ENCODE measurements around the gene FAM20A. TPM values are rescaled to one million over a fixed set of nuclear protein-coding genes. Genes with fewer than 3 reads are reported as not detected.

Gene FAM20A
- total RNA-seq, 1 experiment from 2014 or later = not detected

GRCh38 chr17:68581863-68582645, 19.1 kb downstream of the FAM20A start:
- Histone ChIP-seq H3K4me1 (replicated peaks; ENCODE audit: insufficient read depth) (no peaks in the 10 kb centered on the region), H3K27ac (no peak overlapping the region), H3K4me2 (no peak overlapping the region), H2AFZ (no peak overlapping the region), H3K9me3 (ENCODE audit: insufficient read depth, low read depth) (no peaks in the 10 kb centered on the region), H3K79me2 (ENCODE audit: low read depth) (no peaks in the 10 kb centered on the region), H4K20me1 (ENCODE audit: insufficient read depth) (no peaks in the 10 kb centered on the region), H3K36me3 (ENCODE audit: low read depth) (no peaks in the 10 kb centered on the region), H3F3A (ENCODE audit: insufficient read depth, low read depth) (no peaks in the 10 kb centered on the region), H3K9me2 (ENCODE audit: insufficient read depth) (no peaks in the 10 kb centered on the region; the same call in 1 of the 2 replicates), H3K4me3 (no peak overlapping the region), H3K27me3 (ENCODE audit: insufficient read depth, low read depth) (no peaks in the 10 kb centered on the region)
- DNase-seq = no peak
- POLR2A ChIA-PET (ENCODE audit: unreplicated experiment) = no interaction called here
- no TSS peak for BruUV-seq (replicated peaks)
- no peak for TF ChIP-seq EZH2 (IDR thresholded peaks at IDR 0.05; ENCODE audit: low read depth)
- no peak for TF ChIP-seq CTCF (conservative IDR thresholded peaks at IDR 0.05)
- intact Hi-C loops (cut with micrococcal nuclease; ENCODE audit: unreplicated experiment) = no loop called here
- CTCF ChIA-PET = no interaction called here

- Histone ChIP-seq H2AFZ (no peak overlapping the region), H4K20me1 (ENCODE audit: insufficient read depth) (no peaks in the 10 kb centered on the region), H3K36me3 (ENCODE audit: low read depth) (no peaks in the 10 kb centered on the region), H3K4me2 (no peak overlapping the region), H3K79me2 (ENCODE audit: low read depth) (no peaks in the 10 kb centered on the region), H3K27ac (no peak overlapping the region), H3F3A (ENCODE audit: insufficient read depth, low read depth) (no peaks in the 10 kb centered on the region), H3K4me3 (no peak overlapping the region), H3K27me3 (ENCODE audit: insufficient read depth, low read depth) (no peaks in the 10 kb centered on the region), H3K4me1 (replicated peaks; ENCODE audit: insufficient read depth) (no peaks in the 10 kb centered on the region), H3K9me3 (ENCODE audit: insufficient read depth, low read depth) (no peaks in the 10 kb centered on the region), H3K9me2 (ENCODE audit: insufficient read depth) (no peaks in the 10 kb centered on the region; the same call in 1 of the 2 replicates)
- intact Hi-C loops (cut with micrococcal nuclease; ENCODE audit: unreplicated experiment) = no loop called here
- POLR2A ChIA-PET (ENCODE audit: unreplicated experiment) = no interaction called here
- TF ChIP-seq CTCF (conservative IDR thresholded peaks at IDR 0.05) (no peak), EZH2 (IDR thresholded peaks at IDR 0.05; ENCODE audit: low read depth) (no peak)
- no peak for DNase-seq
- BruUV-seq (replicated peaks) = no TSS peak
- CTCF ChIA-PET = no interaction called here
Measured at GRCh38 chr17:68580236-68580770, 20.9 kb downstream of the FAM20A start.

GRCh38 chr17:68579194-68579927, 21.8 kb downstream of the FAM20A start:
- no peak overlapping the region for H3K4me2 ChIP-seq

More at GRCh38 chr17:68579194-68579927, 21.8 kb downstream of the FAM20A start:
- Histone ChIP-seq H3F3A (ENCODE audit: insufficient read depth, low read depth) (no peaks in the 10 kb centered on the region), H3K4me1 (replicated peaks; ENCODE audit: insufficient read depth) (no peaks in the 10 kb centered on the region), H3K79me2 (ENCODE audit: low read depth) (no peaks in the 10 kb centered on the region), H3K4me3 (no peak overlapping the region), H3K9me3 (ENCODE audit: insufficient read depth, low read depth) (no peaks in the 10 kb centered on the region), H3K27me3 (ENCODE audit: insufficient read depth, low read depth) (no peaks in the 10 kb centered on the region), H3K27ac (no peak overlapping the region), H3K9me2 (ENCODE audit: insufficient read depth) (no peaks in the 10 kb centered on the region; the same call in 1 of the 2 replicates), H4K20me1 (ENCODE audit: insufficient read depth) (no peaks in the 10 kb centered on the region), H2AFZ (no peak overlapping the region), H3K36me3 (ENCODE audit: low read depth) (no peaks in the 10 kb centered on the region)
- no TSS peak for BruUV-seq (replicated peaks)
- DNase-seq = no peak
- ChIA-PET POLR2A (ENCODE audit: unreplicated experiment) (no interaction called here), CTCF (no interaction called here)
- intact Hi-C loops (cut with micrococcal nuclease; ENCODE audit: unreplicated experiment) = no loop called here
- TF ChIP-seq CTCF (conservative IDR thresholded peaks at IDR 0.05) (no peak), EZH2 (IDR thresholded peaks at IDR 0.05; ENCODE audit: low read depth) (no peak)

Data from PC-9 (cell line).